ENCODE measurements around the gene OSGIN1.

The OSGIN1 gene

DNA sequence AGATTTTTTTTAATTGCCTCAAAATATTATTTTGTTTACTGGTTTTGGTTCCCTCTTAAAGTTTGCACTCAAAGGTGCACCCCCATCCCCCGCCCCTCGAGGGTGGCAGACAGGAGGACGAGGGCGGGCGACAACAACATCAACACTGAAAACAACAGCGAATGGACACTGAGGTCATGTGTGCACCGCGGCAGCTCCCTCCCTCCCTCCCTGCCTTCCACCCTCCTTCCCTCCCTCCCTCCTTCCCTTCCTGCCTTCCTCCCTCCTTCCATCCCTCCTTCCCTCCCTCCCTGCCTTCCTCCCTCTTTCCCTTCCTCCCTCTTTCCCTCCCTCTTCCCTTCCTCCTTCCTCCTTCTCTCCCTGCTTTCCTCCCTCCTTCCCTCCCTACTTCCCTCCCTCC lies 1.5 kb upstream of the OSGIN1 start:
- TF ChIP-seq, protein P1, sequence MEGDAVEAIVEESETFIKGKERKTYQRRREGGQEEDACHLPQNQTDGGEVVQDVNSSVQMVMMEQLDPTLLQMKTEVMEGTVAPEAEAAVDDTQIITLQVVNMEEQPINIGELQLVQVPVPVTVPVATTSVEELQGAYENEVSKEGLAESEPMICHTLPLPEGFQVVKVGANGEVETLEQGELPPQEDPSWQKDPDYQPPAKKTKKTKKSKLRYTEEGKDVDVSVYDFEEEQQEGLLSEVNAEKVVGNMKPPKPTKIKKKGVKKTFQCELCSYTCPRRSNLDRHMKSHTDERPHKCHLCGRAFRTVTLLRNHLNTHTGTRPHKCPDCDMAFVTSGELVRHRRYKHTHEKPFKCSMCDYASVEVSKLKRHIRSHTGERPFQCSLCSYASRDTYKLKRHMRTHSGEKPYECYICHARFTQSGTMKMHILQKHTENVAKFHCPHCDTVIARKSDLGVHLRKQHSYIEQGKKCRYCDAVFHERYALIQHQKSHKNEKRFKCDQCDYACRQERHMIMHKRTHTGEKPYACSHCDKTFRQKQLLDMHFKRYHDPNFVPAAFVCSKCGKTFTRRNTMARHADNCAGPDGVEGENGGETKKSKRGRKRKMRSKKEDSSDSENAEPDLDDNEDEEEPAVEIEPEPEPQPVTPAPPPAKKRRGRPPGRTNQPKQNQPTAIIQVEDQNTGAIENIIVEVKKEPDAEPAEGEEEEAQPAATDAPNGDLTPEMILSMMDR (IDR thresholded peaks at IDR 0.05; ENCODE audit: control extremely low read depth, extremely low read depth, low read depth, missing control alignments), result no peak
- ChIA-PET POLR2A (no interaction called here), CTCF (no interaction called here)
- no peak for DNase-seq (ENCODE audit: extremely low spot score)

DNA sequence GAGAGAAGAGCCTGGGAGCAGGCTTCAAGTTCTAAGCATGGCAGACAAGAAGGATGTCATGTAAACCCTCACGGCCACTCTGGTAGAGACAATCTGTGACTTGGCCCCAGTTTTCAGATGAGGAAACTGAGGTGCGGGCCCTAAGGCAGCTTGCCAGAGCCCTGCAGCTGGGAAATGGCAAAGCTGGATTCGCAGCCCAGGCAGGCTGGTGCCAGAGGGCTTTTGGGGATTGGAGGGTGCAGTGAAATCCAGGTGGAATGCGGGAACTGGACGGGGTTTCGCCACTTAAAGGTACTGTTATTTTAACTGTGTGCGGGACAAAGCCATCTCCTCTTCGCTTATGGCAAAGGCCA lies 477 bp upstream of the OSGIN1 start:
- TF ChIP-seq, protein P1 (IDR thresholded peaks at IDR 0.05; ENCODE audit: control extremely low read depth, extremely low read depth, low read depth, missing control alignments), result no peak
- CTCF ChIA-PET, result interaction anchor here (2.1 to 2.2 kb wide), 2 partner anchors 26 to 234 kb away, joined by 7 to 14 read pairs; partner anchors contain the start of gene TAF1C
- no peak for DNase-seq (ENCODE audit: extremely low spot score)
- POLR2A ChIA-PET, result no interaction called here

DNA sequence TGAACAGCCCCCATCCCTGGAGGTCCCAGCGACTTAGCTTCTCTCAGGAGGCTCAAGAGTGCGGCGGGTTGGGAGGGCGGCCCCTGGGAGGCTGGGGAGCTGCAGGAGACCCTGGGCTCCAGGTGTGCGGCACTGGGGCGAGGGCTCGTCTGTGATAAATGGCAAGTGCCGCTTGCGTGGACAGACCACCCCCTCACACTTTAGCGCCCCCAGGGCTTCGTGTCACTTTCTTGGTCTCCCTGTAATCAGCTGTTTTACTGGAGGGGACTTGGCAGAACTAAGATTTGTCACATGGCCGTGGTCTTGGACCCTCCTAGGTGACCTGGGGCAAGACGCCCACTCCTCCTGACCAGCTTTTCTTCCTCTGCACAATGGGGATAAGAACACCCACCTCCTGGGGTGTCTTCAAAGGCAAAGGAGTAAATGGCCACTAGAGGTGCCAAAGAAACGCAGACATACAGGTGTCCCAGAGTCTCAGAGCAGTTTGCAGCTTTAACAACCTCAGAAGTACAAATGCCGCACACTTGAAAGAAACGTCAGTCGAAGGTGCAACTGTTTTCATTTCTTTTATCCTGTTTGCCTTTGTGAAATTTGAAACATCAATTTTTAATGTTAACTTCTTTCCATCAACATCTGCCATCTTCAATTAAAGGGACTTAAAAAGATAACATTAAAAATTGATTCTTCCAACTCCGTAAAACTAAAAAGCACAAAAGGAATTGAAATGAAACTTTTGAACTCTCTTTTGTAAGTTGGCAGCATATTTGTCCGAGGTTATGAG lies 946 bp downstream of the OSGIN1 start:
- ChIA-PET POLR2A (interaction anchor here (0.6 kb wide), 1 partner anchor 857 kb away, joined by 3 read pairs; no protein-coding TSS in a partner anchor), CTCF (interaction anchor here (0.7 to 5.2 kb wide), 17 partner anchors 12 to 552 kb away, joined by 3 to 32 read pairs (median 4); partner anchors contain the start of genes SLC38A8 and TAF1C)
- DNase-seq (ENCODE audit: extremely low spot score), result peak; percentile 70
- TF ChIP-seq, protein P1 (IDR thresholded peaks at IDR 0.05; ENCODE audit: control extremely low read depth, extremely low read depth, low read depth, missing control alignments), result peak; percentile 42

DNA sequence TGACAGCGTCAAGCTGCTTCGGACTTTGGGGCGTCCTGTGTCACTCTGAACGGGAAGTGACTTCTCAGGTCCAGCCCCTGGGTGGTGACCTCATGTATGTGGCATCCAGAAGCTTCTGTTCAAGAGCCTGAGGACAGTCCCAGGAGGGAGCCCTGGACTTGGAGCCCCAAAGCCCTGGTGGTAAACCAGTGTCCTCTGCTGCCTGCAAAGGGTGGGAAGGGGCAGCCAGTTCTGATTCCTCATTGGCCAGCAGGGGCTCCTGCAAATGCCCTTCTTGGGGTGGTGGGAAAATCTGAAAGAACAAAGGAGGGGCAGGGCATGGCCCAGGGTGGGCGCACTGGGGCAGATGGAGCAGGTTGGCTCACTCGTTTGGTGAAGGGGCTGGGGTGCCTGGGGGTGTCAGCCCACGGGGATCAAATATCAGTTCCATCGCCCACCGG lies 1.6 kb downstream of the OSGIN1 start:
- DNase-seq (ENCODE audit: extremely low spot score), result no peak
- POLR2A ChIA-PET, result no interaction called here
- TF ChIP-seq, protein P1 (IDR thresholded peaks at IDR 0.05; ENCODE audit: control extremely low read depth, extremely low read depth, low read depth, missing control alignments), result no peak
- CTCF ChIA-PET, result interaction anchor here (1.1 to 5.2 kb wide), 10 partner anchors 19 to 552 kb away, joined by 3 to 32 read pairs (median 4); partner anchors contain the start of gene SLC38A8

DNA sequence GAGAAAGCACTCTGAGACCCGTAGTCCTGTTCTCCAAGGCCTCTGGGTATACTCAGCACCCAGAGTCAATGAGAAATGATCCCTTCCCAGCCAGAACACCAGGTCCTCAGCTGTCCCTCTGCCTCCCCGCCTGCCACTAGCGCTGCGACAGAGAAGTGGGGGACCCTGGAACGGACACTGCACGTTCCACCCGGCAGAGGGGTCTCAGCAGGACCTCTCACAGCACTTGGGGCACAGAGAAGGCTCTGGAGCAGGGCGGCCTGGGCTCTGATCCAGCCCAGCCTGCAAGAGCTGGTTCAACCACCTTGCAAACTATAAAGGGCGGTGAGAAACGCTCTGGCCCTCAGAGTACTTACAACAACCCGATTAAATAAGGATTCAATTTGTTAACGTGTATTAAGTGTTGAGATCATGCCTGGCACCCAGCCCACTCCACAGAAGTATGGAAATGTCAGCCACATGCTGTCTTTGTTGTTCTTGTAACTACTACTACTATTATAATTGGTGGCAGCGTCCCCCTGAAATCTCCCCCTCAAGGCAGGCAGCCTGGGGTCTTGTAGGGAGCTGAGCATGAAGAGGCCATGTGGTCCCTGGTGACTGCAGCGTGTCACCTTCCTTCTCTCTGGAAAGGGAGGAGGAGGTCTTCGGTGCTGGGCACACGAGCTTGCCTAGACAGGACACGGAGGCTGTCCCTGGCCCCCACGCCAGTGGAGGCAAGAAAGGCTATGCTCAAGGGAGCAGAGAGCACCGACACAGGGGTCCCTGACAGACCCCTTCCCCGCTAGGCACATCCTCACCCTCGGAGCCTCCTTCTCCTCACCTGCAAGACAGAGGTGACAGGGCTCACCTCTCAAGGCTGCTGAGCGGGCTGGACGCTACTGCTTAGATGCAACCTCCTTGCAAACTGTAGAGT lies 2.4 kb downstream of the OSGIN1 start:
- ChIA-PET CTCF (interaction anchor here (1.2 to 7.7 kb wide), 13 partner anchors 9 to 614 kb away, joined by 3 to 74 read pairs (median 6); partner anchors contain the start of gene TAF1C), POLR2A (no interaction called here)
- no peak for DNase-seq (ENCODE audit: extremely low spot score)
- TF ChIP-seq, protein P1 (IDR thresholded peaks at IDR 0.05; ENCODE audit: control extremely low read depth, extremely low read depth, low read depth, missing control alignments), result no peak

All from GM10248 (cell line).